ENCODE data around the gene TIMP3. TPM values are rescaled to one million over a fixed set of nuclear protein-coding genes. Genes with fewer than 3 reads are reported as not detected.

The TIMP3 gene
- total and polyA plus RNA-seq, 2 donors (not counting 1 experiment from before 2014, with no cell fraction given), result 242 to 375 TPM

- Histone ChIP-seq H3K27ac (ENCODE audit: insufficient read depth, low read length) (no peak overlapping the region), H2AFZ (ENCODE audit: low read length) (no peak overlapping the region), H3K27me3 (ENCODE audit: control insufficient read depth, insufficient read depth, low read length) (no peaks in the 10 kb centered on the region), H3K4me3 (replicated peaks in 1 of 4; ENCODE audit: control extremely low read depth in 1 of 4, insufficient read depth in 1 of 4, low read depth in 3 of 4, low read length in 4 of 4) (no peak overlapping the region), H3K9ac (ENCODE audit: insufficient read depth, low read length) (no peak overlapping the region), H3K36me3 (ENCODE audit: control insufficient read depth, insufficient read depth, low read length) (no peaks in the 10 kb centered on the region), H3K79me2 (ENCODE audit: control insufficient read depth, insufficient read depth, low read length) (no peaks in the 10 kb centered on the region), H4K20me1 (ENCODE audit: control insufficient read depth, extremely low read depth, insufficient read depth, low read length) (no peaks in the 10 kb centered on the region), H3K9me3 (ENCODE audit: control insufficient read depth, insufficient read depth, low read depth, low read length) (no peaks in the 10 kb centered on the region), H3K4me2 (ENCODE audit: extremely low read depth, insufficient read depth, low read length) (no peak overlapping the region), H3K4me1 (ENCODE audit: control insufficient read depth, extremely low read depth, insufficient read depth, low read length) (no peaks in the 10 kb centered on the region)
- TF ChIP-seq CTCF (conservative IDR thresholded peaks at IDR 0.05 in 1 of 2, IDR thresholded peaks at IDR 0.05 in 1 of 2; ENCODE audit: low read depth in 1 of 2, low read length in 2 of 2), result no peak
- TF ChIP-seq EZH2 (IDR thresholded peaks at IDR 0.05; ENCODE audit: low read length, missing control alignments), result no peak
- peak in 1 of 2 donors; percentile 73 for DNase-seq (ENCODE audit: low read depth in 2 of 2)
Measured at GRCh38 chr22:32781695-32782094, 19.8 kb upstream of the TIMP3 start.

- TF ChIP-seq CTCF (conservative IDR thresholded peaks at IDR 0.05 in 1 of 2, IDR thresholded peaks at IDR 0.05 in 1 of 2; ENCODE audit: low read depth in 1 of 2, low read length in 2 of 2), result no peak
- TF ChIP-seq EZH2 (IDR thresholded peaks at IDR 0.05; ENCODE audit: low read length, missing control alignments), result no peak
- no peak overlapping the region for H2AFZ ChIP-seq (ENCODE audit: low read length)
- no peaks in the 10 kb centered on the region for H3K4me1 ChIP-seq (ENCODE audit: control insufficient read depth, extremely low read depth, insufficient read depth, low read length)
- H3K4me2 ChIP-seq (ENCODE audit: extremely low read depth, insufficient read depth, low read length), result no peak overlapping the region
- no peaks in the 10 kb centered on the region for H3K79me2 ChIP-seq (ENCODE audit: control insufficient read depth, insufficient read depth, low read length)
- no peaks in the 10 kb centered on the region for H3K36me3 ChIP-seq (ENCODE audit: control insufficient read depth, insufficient read depth, low read length)
- H3K27ac ChIP-seq (ENCODE audit: insufficient read depth, low read length), result no peak overlapping the region
- H3K4me3 ChIP-seq (replicated peaks in 1 of 4; ENCODE audit: control extremely low read depth in 1 of 4, insufficient read depth in 1 of 4, low read depth in 3 of 4, low read length in 4 of 4), result no peak overlapping the region
- DNase-seq (ENCODE audit: low read depth in 2 of 2), result no peak
- H4K20me1 ChIP-seq (ENCODE audit: control insufficient read depth, extremely low read depth, insufficient read depth, low read length), result no peaks in the 10 kb centered on the region
- H3K9me3 ChIP-seq (ENCODE audit: control insufficient read depth, insufficient read depth, low read depth, low read length), result no peaks in the 10 kb centered on the region
- no peaks in the 10 kb centered on the region for H3K27me3 ChIP-seq (ENCODE audit: control insufficient read depth, insufficient read depth, low read length)
- no peak overlapping the region for H3K9ac ChIP-seq (ENCODE audit: insufficient read depth, low read length)
Measured at GRCh38 chr22:32785321-32786026, 16.0 kb upstream of the TIMP3 start.

GRCh38 chr22:32786027-32786418 is 15.5 kb upstream of the TIMP3 start:
- Histone ChIP-seq H3K4me3 (replicated peaks in 1 of 4; ENCODE audit: control extremely low read depth in 1 of 4, insufficient read depth in 1 of 4, low read depth in 3 of 4, low read length in 4 of 4) (no peak overlapping the region), H3K27ac (ENCODE audit: insufficient read depth, low read length) (no peak overlapping the region), H3K4me1 (ENCODE audit: control insufficient read depth, extremely low read depth, insufficient read depth, low read length) (no peaks in the 10 kb centered on the region), H3K79me2 (ENCODE audit: control insufficient read depth, insufficient read depth, low read length) (no peaks in the 10 kb centered on the region), H2AFZ (ENCODE audit: low read length) (no peak overlapping the region), H3K9me3 (ENCODE audit: control insufficient read depth, insufficient read depth, low read depth, low read length) (no peaks in the 10 kb centered on the region), H3K27me3 (ENCODE audit: control insufficient read depth, insufficient read depth, low read length) (no peaks in the 10 kb centered on the region), H3K9ac (ENCODE audit: insufficient read depth, low read length) (no peak overlapping the region), H4K20me1 (ENCODE audit: control insufficient read depth, extremely low read depth, insufficient read depth, low read length) (no peaks in the 10 kb centered on the region), H3K36me3 (ENCODE audit: control insufficient read depth, insufficient read depth, low read length) (no peaks in the 10 kb centered on the region), H3K4me2 (ENCODE audit: extremely low read depth, insufficient read depth, low read length) (no peak overlapping the region)
- TF ChIP-seq CTCF (conservative IDR thresholded peaks at IDR 0.05 in 1 of 2, IDR thresholded peaks at IDR 0.05 in 1 of 2; ENCODE audit: low read depth in 1 of 2, low read length in 2 of 2) (no peak), EZH2 (IDR thresholded peaks at IDR 0.05; ENCODE audit: low read length, missing control alignments) (no peak)
- DNase-seq (ENCODE audit: low read depth in 2 of 2), result no peak
